Vagina (tissue), 2 donors: ENCODE data around the gene EVX1. TPM values are rescaled to one million over a fixed set of nuclear protein-coding genes. Genes with fewer than 3 reads are reported as not detected.

ENCODE experiments used
- DNase-seq, 2 donors: peaks; one replicate each; pipeline ENCODE4 v3.0.0-alpha.2; 2017; ENCODE audit errors: extremely low spot score in 2 of 2
- H3K27ac ChIP-seq: fragments of 200-600 bp; sonication (generic); one replicate; pipeline ENCODE4 v1.5.1; 2019
- H3K27me3 ChIP-seq: fragments of 200-600 bp; sonication (generic); one replicate; pipeline ENCODE4 v1.5.1; 2019
- H3K36me3 ChIP-seq, 2 donors: fragments of 200-600 bp; sonication (generic); one replicate each; pipeline ENCODE4 v1.5.1; 2017 to 2019
- H3K4me1 ChIP-seq: fragments of 200-600 bp; sonication (generic); one replicate; pipeline ENCODE4 v1.5.1; 2019
- H3K4me3 ChIP-seq, 2 donors: fragments of 200-600 bp; sonication (generic); 1 replicate in 1 of 2; 2 replicates in 1 of 2; pipeline ENCODE4 v1.5.1; 2016 to 2019
- H3K9me3 ChIP-seq: fragments of 200-600 bp; sonication (generic); one replicate; pipeline ENCODE4 v1.5.1; 2019
- POLR2A ChIP-seq, 2 donors: fragments of 450-650 bp; IDR thresholded peaks; one replicate each; pipeline ENCODE4 v1.6.1; 2017; ENCODE audit warnings: antibody characterized with exemption in 2 of 2, mild to moderate bottlenecking in 2 of 2, moderate library complexity in 2 of 2
- POLR2AphosphoS5 ChIP-seq, 2 donors: sonication (generic); formaldehyde crosslinking; IDR thresholded peaks; one replicate each; pipeline ENCODE4 v1.9.0; 2017; ENCODE audit warnings: antibody characterized with exemption in 2 of 2, mild to moderate bottlenecking in 2 of 2, low read depth in 1 of 2; ENCODE audit not compliant: insufficient read depth in 1 of 2
- intact Hi-C: fragments of 100-400 bp; cut with DNase I; formaldehyde crosslinking; loops from one replicate; pipeline ENCODE4 v1.15.1; 2023
- total RNA-seq: library from RNA; depleted of rRNA; stranded (reverse); fragments of >200 nt; gene quantifications from one replicate; pipeline ENCODE4 v1.2.3, GENCODE V29; 2016
- TF ChIP-seq, protein P1 (sequence below), 3 experiments: fragments of 450-650 bp in 2 of 3; fragments of 200-600 bp in 1 of 3; sonication (generic) in 1 of 3; IDR thresholded peaks; one replicate each; pipeline ENCODE4 v1.5.1; 2017 to 2019; ENCODE audit warnings: antibody characterized with exemption in 3 of 3, mild to moderate bottlenecking in 2 of 3, moderate library complexity in 2 of 3

Gene EVX1
- total RNA-seq, 1 donor from 2014 or later: 2.5 TPM

DNA sequence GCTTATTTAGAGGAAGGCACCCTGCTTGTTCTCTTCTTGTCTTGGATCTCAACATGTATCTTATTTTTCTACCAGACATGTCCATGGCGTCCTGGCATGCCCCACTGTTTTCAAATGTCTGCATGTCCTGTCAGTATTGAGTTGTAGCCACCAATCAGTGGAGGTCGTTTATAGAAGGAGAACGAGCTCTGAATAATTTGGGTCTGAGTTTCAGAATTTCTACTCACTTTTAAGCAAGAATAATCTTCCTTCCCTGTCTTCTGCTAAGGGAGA lies 39.8 kb upstream of the EVX1 start:
- peak overlapping the region; percentile 56 to 91 for H3K4me3 ChIP-seq
- intact Hi-C loops: loop anchor here (5.0 to 10.0 kb wide), 2 partner anchors 375 to 722 kb away; no protein-coding TSS in a partner anchor
- DNase-seq: peak in 1 of 2 donors; percentile 75
- peaks cover 49% of the 10 kb centered on the region for H3K4me1 ChIP-seq
- H3K27ac ChIP-seq: peak overlapping the region; percentile 93
- H3K27me3 ChIP-seq: peaks cover 11% of the 10 kb centered on the region
- no peaks in the 10 kb centered on the region for H3K36me3 ChIP-seq
- H3K9me3 ChIP-seq: no peaks in the 10 kb centered on the region
- TF ChIP-seq, protein P1, sequence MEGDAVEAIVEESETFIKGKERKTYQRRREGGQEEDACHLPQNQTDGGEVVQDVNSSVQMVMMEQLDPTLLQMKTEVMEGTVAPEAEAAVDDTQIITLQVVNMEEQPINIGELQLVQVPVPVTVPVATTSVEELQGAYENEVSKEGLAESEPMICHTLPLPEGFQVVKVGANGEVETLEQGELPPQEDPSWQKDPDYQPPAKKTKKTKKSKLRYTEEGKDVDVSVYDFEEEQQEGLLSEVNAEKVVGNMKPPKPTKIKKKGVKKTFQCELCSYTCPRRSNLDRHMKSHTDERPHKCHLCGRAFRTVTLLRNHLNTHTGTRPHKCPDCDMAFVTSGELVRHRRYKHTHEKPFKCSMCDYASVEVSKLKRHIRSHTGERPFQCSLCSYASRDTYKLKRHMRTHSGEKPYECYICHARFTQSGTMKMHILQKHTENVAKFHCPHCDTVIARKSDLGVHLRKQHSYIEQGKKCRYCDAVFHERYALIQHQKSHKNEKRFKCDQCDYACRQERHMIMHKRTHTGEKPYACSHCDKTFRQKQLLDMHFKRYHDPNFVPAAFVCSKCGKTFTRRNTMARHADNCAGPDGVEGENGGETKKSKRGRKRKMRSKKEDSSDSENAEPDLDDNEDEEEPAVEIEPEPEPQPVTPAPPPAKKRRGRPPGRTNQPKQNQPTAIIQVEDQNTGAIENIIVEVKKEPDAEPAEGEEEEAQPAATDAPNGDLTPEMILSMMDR (IDR thresholded peaks at IDR 0.05): no peak
- TF ChIP-seq POLR2AphosphoS5 (IDR thresholded peaks at IDR 0.05; ENCODE audit: insufficient read depth in 1 of 2, low read depth in 1 of 2) (no peak), POLR2A (IDR thresholded peaks at IDR 0.05) (no peak)

DNA sequence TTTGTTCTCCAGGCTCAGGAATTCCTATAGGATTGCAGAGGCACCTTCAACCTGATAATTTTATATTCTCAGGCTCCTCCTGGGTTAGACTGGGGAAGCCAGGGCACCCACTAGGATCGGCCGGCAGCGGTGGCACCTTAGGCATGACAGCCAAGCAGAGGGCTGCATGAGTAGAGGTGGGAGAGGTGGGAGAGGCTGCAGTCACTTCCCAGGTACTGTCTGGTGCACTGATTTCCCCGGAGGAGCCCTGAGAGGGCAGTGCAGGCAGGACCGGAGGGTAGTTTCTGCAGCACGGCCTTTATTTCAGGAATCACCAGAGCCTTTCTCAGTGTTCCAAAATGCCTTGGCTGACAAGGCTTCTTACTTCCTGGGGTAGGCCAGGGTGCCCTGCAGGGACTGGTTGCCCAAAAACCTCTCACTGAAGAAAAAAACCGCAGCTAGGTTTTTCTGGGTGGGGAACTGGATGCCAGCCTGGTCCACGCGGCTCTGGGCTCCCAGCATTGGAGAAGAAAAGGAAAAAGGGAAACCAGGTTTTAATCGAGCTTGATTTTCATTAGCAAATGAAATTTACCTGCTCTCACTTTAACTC lies 39.1 kb upstream of the EVX1 start:
- intact Hi-C loops: loop anchor here (5.0 to 10.0 kb wide), 2 partner anchors 374 to 721 kb away; no protein-coding TSS in a partner anchor
- peak overlapping the region; percentile 56 to 91 for H3K4me3 ChIP-seq
- no peaks in the 10 kb centered on the region for H3K9me3 ChIP-seq
- H3K4me1 ChIP-seq: peaks cover 55% of the 10 kb centered on the region
- peak overlapping the region; percentile 93 for H3K27ac ChIP-seq
- TF ChIP-seq, protein P1 (IDR thresholded peaks at IDR 0.05): no peak
- TF ChIP-seq POLR2AphosphoS5 (IDR thresholded peaks at IDR 0.05; ENCODE audit: insufficient read depth in 1 of 2, low read depth in 1 of 2): peak in 1 of 2 donors; percentile 21
- no peaks in the 10 kb centered on the region for H3K36me3 ChIP-seq
- H3K27me3 ChIP-seq: peaks cover 8% of the 10 kb centered on the region
- DNase-seq: peak; percentile 84 to 85

DNA sequence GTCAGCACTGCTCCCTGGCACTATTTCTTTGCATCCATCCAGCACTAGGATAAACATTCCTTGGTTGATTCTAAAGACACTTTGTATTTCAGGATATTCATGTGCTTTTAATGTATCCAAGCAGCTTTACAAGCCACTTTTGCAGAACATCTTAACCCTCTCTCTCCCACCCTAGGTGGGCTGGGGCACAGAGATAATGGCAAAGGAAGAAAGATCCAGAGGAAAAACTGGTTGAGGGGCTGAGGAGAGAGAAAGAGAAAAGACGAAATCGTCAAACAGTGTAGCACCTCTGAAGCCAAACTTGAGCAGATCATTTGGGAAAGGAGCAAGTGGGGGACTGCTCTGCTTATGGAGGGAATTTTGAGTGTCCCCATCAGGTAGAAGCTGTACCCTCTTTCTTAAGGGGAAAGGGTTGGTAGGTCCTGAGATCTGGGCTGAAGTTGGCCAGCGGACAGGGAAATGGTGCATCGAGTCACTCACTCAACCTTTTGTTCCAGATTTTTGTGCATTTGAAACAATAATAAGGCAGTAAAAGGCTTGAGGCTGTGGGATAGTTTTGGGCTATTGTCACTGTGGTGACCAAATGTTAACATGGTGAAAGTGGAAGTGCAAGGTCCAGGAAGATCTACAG lies 38.5 kb upstream of the EVX1 start:
- intact Hi-C loops: loop anchor here (5.0 to 10.0 kb wide), 2 partner anchors 373 to 721 kb away; no protein-coding TSS in a partner anchor
- Histone ChIP-seq H3K27me3 (peaks cover 6% of the 10 kb centered on the region), H3K4me1 (peaks cover 60% of the 10 kb centered on the region)

DNA sequence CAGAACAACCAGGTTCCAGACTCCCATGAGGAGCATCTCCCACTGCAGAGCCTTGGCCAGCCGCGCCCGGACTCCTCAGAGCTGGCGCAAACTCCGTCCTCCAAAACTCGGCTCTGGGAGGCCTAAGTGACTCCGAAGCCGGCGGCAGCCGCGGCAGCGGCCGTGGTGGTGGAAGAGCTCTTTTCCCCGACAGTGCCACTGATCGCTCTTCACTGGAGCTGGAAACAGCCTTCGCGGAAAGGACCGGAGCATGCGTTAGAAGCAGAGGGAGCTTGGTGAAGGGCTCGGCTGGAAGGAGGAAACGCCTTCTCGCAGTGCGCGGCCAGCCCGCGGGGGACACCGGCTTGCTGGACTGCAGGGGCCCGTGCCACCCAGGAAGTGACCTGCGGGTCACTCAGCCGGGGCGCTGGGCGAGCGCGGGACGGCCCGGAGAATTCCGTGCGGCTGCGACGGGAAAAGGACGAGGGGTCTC lies 37.7 kb upstream of the EVX1 start:
- peaks cover 62% of the 10 kb centered on the region for H3K4me1 ChIP-seq
- peak overlapping the region; percentile 93 for H3K27ac ChIP-seq
- peak; percentile 70 to 88 for DNase-seq
- H3K27me3 ChIP-seq: peaks cover 6% of the 10 kb centered on the region
- H3K4me3 ChIP-seq: peak overlapping the region; percentile 56 to 91
- TF ChIP-seq POLR2AphosphoS5 (IDR thresholded peaks at IDR 0.05; ENCODE audit: insufficient read depth in 1 of 2, low read depth in 1 of 2) (peak in 1 of 2 donors; percentile 69), POLR2A (IDR thresholded peaks at IDR 0.05) (no peak)
- TF ChIP-seq, protein P1 (IDR thresholded peaks at IDR 0.05): peak in 1 of 3 experiments; percentile 11
- H3K9me3 ChIP-seq: no peaks in the 10 kb centered on the region
- no peaks in the 10 kb centered on the region for H3K36me3 ChIP-seq
- intact Hi-C loops: loop anchor here (5.0 to 10.0 kb wide), 2 partner anchors 372 to 720 kb away; no protein-coding TSS in a partner anchor

More for the DNA sequence above, 38.5 kb upstream of the EVX1 start:
- peak in 1 of 2 donors; percentile 25 for DNase-seq
- Histone ChIP-seq H3K4me3 (peak overlapping the region; percentile 56 to 91), H3K27ac (peak overlapping the region; percentile 93), H3K36me3 (no peaks in the 10 kb centered on the region), H3K9me3 (no peaks in the 10 kb centered on the region)
- TF ChIP-seq, protein P1 (IDR thresholded peaks at IDR 0.05): no peak
- TF ChIP-seq POLR2AphosphoS5 (IDR thresholded peaks at IDR 0.05; ENCODE audit: insufficient read depth in 1 of 2, low read depth in 1 of 2) (no peak), POLR2A (IDR thresholded peaks at IDR 0.05) (no peak)
